ENCODE results near the gene ASF1B. TPM values are rescaled to one million over a fixed set of nuclear protein-coding genes. Genes with fewer than 3 reads are reported as not detected.

Gene ASF1B
- total and polyA plus RNA-seq, 2 donors (not counting 1 experiment from before 2014, with no cell fraction given), result 1.9 to 2.5 TPM

DNA sequence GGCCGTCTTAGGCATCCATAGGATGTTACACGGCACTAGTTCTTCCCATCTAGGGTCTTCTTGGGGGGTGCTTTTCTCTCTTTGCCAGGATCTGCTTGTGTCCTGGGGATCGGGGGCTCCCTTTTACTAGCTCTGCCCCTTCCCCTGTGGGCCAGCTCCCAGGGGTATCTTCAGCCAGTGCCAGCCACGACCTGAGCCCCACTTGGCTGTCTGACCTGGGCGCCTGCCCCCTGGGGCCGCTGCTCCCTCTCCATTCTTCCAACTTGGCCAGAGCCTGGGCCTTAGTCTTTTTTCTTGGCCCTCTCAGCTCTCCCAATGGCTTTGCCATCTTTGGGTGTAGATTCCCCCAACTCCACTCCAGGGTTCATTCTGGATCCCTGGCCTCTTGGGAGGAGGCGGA is 21.9 kb downstream of the ASF1B start:
- H3K27ac Mint-ChIP-seq, result no peak overlapping the region

DNA sequence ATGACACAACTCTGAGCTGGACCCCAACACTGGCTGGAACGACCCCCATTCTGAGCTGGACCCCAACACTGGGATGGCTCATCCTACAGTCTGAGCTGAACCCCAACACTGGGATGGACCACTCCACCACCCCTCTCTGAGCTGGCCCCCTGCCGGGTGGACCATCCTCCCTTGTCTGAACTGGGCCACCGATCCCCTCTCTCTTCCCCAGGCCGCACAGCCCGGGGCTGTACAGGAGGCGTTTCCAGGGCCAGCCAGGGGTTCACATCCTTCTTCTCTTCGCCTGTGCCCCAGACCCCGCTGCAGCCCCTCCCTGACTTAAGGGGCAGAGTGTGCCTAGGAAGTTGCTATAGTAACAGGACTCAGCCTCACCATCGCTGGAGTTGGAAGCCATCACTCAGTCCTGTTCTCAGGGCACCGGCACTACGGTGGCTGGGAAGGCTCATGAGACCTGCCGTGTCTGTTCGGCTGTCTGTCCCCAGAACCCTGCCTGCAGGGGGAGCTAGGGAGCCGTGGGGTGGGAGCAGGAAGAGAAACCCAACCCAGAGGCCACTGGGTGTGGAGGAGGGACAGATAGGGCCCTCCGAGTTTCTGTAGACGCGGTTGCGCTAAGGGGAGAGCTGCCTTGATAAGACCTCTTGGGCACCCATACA is 22.5 kb downstream of the ASF1B start:
- intact Hi-C loops (cut with micrococcal nuclease), result no loop called here
- peaks cover 34 to 36% of the 10 kb centered on the region in 2 donors for H3K4me1 ChIP-seq (ENCODE audit: control insufficient read depth in 2 of 2, insufficient read depth in 2 of 2, low read length in 2 of 2)
- H3K9me3 ChIP-seq (ENCODE audit: control extremely low read depth in 1 of 3, control insufficient read depth in 2 of 3, insufficient read depth in 1 of 3, low read length in 2 of 3), result no peaks in the 10 kb centered on the region
- H3K4me1 Mint-ChIP-seq, result peaks cover 36% of the 10 kb centered on the region
- H3K27ac Mint-ChIP-seq, result no peak overlapping the region
- no peak overlapping the region for H3K4me2 ChIP-seq (replicated peaks; ENCODE audit: low read depth, low read length, poor library complexity, severe bottlenecking)
- TF ChIP-seq EZH2 (IDR thresholded peaks at IDR 0.05; ENCODE audit: borderline replicate concordance, insufficient read depth, low read depth, low read length, poor library complexity, severe bottlenecking), result no peak
- TF ChIP-seq, protein P1, sequence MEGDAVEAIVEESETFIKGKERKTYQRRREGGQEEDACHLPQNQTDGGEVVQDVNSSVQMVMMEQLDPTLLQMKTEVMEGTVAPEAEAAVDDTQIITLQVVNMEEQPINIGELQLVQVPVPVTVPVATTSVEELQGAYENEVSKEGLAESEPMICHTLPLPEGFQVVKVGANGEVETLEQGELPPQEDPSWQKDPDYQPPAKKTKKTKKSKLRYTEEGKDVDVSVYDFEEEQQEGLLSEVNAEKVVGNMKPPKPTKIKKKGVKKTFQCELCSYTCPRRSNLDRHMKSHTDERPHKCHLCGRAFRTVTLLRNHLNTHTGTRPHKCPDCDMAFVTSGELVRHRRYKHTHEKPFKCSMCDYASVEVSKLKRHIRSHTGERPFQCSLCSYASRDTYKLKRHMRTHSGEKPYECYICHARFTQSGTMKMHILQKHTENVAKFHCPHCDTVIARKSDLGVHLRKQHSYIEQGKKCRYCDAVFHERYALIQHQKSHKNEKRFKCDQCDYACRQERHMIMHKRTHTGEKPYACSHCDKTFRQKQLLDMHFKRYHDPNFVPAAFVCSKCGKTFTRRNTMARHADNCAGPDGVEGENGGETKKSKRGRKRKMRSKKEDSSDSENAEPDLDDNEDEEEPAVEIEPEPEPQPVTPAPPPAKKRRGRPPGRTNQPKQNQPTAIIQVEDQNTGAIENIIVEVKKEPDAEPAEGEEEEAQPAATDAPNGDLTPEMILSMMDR (IDR thresholded peaks at IDR 0.05), result no peak
- no peaks in the 10 kb centered on the region for H3K27me3 ChIP-seq (replicated peaks in 1 of 4; ENCODE audit: control extremely low read depth in 1 of 4, control insufficient read depth in 3 of 4, insufficient read depth in 4 of 4, low read length in 3 of 4)
- no peak overlapping the region for H3K9ac ChIP-seq (ENCODE audit: low read length)
- peaks cover 0 to 2% of the 10 kb centered on the region in 2 experiments for H3K36me3 ChIP-seq (replicated peaks in 1 of 2; ENCODE audit: control extremely low read depth in 1 of 2, control insufficient read depth in 1 of 2, extremely low read depth in 1 of 2, insufficient read depth in 2 of 2, low read length in 1 of 2)
- H3K79me2 ChIP-seq (ENCODE audit: control insufficient read depth, insufficient read depth, low read length), result peaks cover 62% of the 10 kb centered on the region
- no peak overlapping the region for H2AFZ ChIP-seq (ENCODE audit: insufficient read depth, low read depth, low read length, poor library complexity, severe bottlenecking)
- POLR2A ChIA-PET, result no interaction called here
- ATAC-seq (ENCODE audit: low read depth) (no peak), DNase-seq (peak; percentile 50)
- H3K4me3 ChIP-seq (ENCODE audit: control extremely low read depth in 1 of 5, extremely low read depth in 1 of 5, insufficient read depth in 1 of 5, low read depth in 2 of 5, low read length in 4 of 5), result no peak overlapping the region
- H3K4me3 Mint-ChIP-seq, result no peak overlapping the region
- peaks cover 58% of the 10 kb centered on the region for H4K20me1 ChIP-seq (ENCODE audit: control insufficient read depth, insufficient read depth, low read length, poor library complexity, severe bottlenecking)
- WGBS (ENCODE audit: insufficient coverage), result 96% methylated on average over 16 of the region's 18 CpGs
- CTCF ChIA-PET, result interaction anchor here (1.1 to 3.0 kb wide), 6 partner anchors 22 to 55 kb away, joined by 3 to 14 read pairs (median 5); no protein-coding TSS in a partner anchor
- H3K9me3 Mint-ChIP-seq (ENCODE audit: insufficient read depth), result no peaks in the 10 kb centered on the region
- no peak overlapping the region for H3K27ac ChIP-seq (ENCODE audit: low read length in 2 of 2)
- H3K27me3 Mint-ChIP-seq, result no peaks in the 10 kb centered on the region

More for the DNA sequence above, 21.9 kb downstream of the ASF1B start:
- peaks cover 62% of the 10 kb centered on the region for H3K79me2 ChIP-seq (ENCODE audit: control insufficient read depth, insufficient read depth, low read length)
- no peaks in the 10 kb centered on the region for H3K9me3 Mint-ChIP-seq (ENCODE audit: insufficient read depth)
- no peak overlapping the region for H3K4me3 Mint-ChIP-seq
- no peaks in the 10 kb centered on the region for H3K27me3 ChIP-seq (replicated peaks in 1 of 4; ENCODE audit: control extremely low read depth in 1 of 4, control insufficient read depth in 3 of 4, insufficient read depth in 4 of 4, low read length in 3 of 4)
- intact Hi-C loops (cut with micrococcal nuclease), result no loop called here
- H3K4me2 ChIP-seq (replicated peaks; ENCODE audit: low read depth, low read length, poor library complexity, severe bottlenecking), result peak overlapping the region; percentile 45
- H3K27ac ChIP-seq (ENCODE audit: low read length in 2 of 2), result no peak overlapping the region
- no peaks in the 10 kb centered on the region for H3K27me3 Mint-ChIP-seq
- ATAC-seq (ENCODE audit: low read depth) (no peak), DNase-seq (no peak)
- no peak overlapping the region for H3K4me3 ChIP-seq (ENCODE audit: control extremely low read depth in 1 of 5, extremely low read depth in 1 of 5, insufficient read depth in 1 of 5, low read depth in 2 of 5, low read length in 4 of 5)
- WGBS (ENCODE audit: insufficient coverage), result 89% methylated on average over 7 of the region's 7 CpGs
- TF ChIP-seq, protein P1 (IDR thresholded peaks at IDR 0.05), result no peak
- TF ChIP-seq EZH2 (IDR thresholded peaks at IDR 0.05; ENCODE audit: borderline replicate concordance, insufficient read depth, low read depth, low read length, poor library complexity, severe bottlenecking), result no peak
- H4K20me1 ChIP-seq (ENCODE audit: control insufficient read depth, insufficient read depth, low read length, poor library complexity, severe bottlenecking), result peaks cover 58% of the 10 kb centered on the region
- no peaks in the 10 kb centered on the region for H3K9me3 ChIP-seq (ENCODE audit: control extremely low read depth in 1 of 3, control insufficient read depth in 2 of 3, insufficient read depth in 1 of 3, low read length in 2 of 3)
- peaks cover 39% of the 10 kb centered on the region for H3K4me1 Mint-ChIP-seq
- CTCF ChIA-PET, result interaction anchor here (1.1 to 3.0 kb wide), 8 partner anchors 12 to 230 kb away, joined by 3 to 14 read pairs (median 4); partner anchors contain the start of gene ASF1B
- peaks cover 36 to 38% of the 10 kb centered on the region in 2 donors for H3K4me1 ChIP-seq (ENCODE audit: control insufficient read depth in 2 of 2, insufficient read depth in 2 of 2, low read length in 2 of 2)
- H3K9ac ChIP-seq (ENCODE audit: low read length), result no peak overlapping the region
- H3K36me3 ChIP-seq (replicated peaks in 1 of 2; ENCODE audit: control extremely low read depth in 1 of 2, control insufficient read depth in 1 of 2, extremely low read depth in 1 of 2, insufficient read depth in 2 of 2, low read length in 1 of 2), result peaks cover 0 to 2% of the 10 kb centered on the region in 2 experiments
- H2AFZ ChIP-seq (ENCODE audit: insufficient read depth, low read depth, low read length, poor library complexity, severe bottlenecking), result peak overlapping the region; percentile 27
- POLR2A ChIA-PET, result no interaction called here
